Peyer's patch (tissue), 4 donors: ENCODE results near the gene EVC.

Experiments used
- CTCF ChIP-seq, 6 experiments: fragments of 450-650 bp in 4 of 6; fragments of 200-600 bp in 2 of 6; sonication (generic) in 1 of 6; IDR thresholded peaks; one replicate each; pipeline ENCODE4 v1.5.1; 2017 to 2019; ENCODE audit warnings: antibody characterized with exemption in 6 of 6, mild to moderate bottlenecking in 3 of 6, moderate library complexity in 1 of 6
- POLR2A ChIP-seq, 2 donors: fragments of 450-650 bp; IDR thresholded peaks; one replicate each; pipeline ENCODE4 v1.5.1; 2017; ENCODE audit warnings: antibody characterized with exemption in 2 of 2, mild to moderate bottlenecking in 2 of 2, moderate library complexity in 2 of 2

GRCh38 chr4:5827108-5828004, 116.4 kb downstream of the EVC start:
- no peak for TF ChIP-seq POLR2A (IDR thresholded peaks at IDR 0.05)
- no peak for TF ChIP-seq CTCF (IDR thresholded peaks at IDR 0.05)
